DND-41 (cell line): ENCODE data around the gene DUOX2.

Experiments used
- ATAC-seq: fragments of 200-7000 bp; cut with Tn5 transposase; 3 replicates; pipeline ENCODE4 v1.9.1; 2021; ENCODE audit warnings: low read depth; ENCODE audit not compliant: insufficient read depth
- DNase-seq: peaks from one replicate; pipeline ENCODE4 v3.0.0-alpha.2; 2020
- H2AFZ ChIP-seq: 2 replicates; pipeline ENCODE4 v1.6.0; 2012; ENCODE audit warnings: low read depth, low read length
- H3K27ac ChIP-seq: 2 replicates; pipeline ENCODE4 v1.5.1; 2012; ENCODE audit warnings: low read length, inconsistent platforms
- H3K27me3 ChIP-seq: fragments of 200-600 bp; sonication (generic); 2 replicates; pipeline ENCODE4 v1.6.0; 2012; ENCODE audit warnings: low read length, mild to moderate bottlenecking, inconsistent platforms; ENCODE audit not compliant: insufficient read depth, poor library complexity
- H3K36me3 ChIP-seq: 2 replicates; pipeline ENCODE4 v1.5.1; 2012; ENCODE audit warnings: low read length, inconsistent platforms; ENCODE audit not compliant: insufficient read depth
- H3K4me1 ChIP-seq: 2 replicates; pipeline ENCODE4 v1.5.1; 2012; ENCODE audit warnings: mild to moderate bottlenecking, low read length; ENCODE audit not compliant: insufficient read depth
- H3K4me2 ChIP-seq: 2 replicates; pipeline ENCODE4 v1.6.0; 2012; ENCODE audit warnings: mild to moderate bottlenecking, moderate library complexity, low read length, inconsistent platforms; ENCODE audit not compliant: insufficient read depth
- H3K4me3 ChIP-seq, 2 experiments: fragments of 200-600 bp in 1 of 2; shearing (Covaris generic) in 1 of 2; 2 replicates each; pipeline ENCODE4 v1.5.1; 2012 to 2016; ENCODE audit warnings: inconsistent platforms in 2 of 2, low read length in 2 of 2, mild to moderate bottlenecking in 2 of 2, low read depth in 1 of 2, moderate library complexity in 1 of 2
- H3K79me2 ChIP-seq: 2 replicates; pipeline ENCODE4 v1.6.0; 2012; ENCODE audit warnings: low read length, inconsistent platforms; ENCODE audit not compliant: insufficient read depth
- H3K9ac ChIP-seq: 2 replicates; pipeline ENCODE4 v1.6.0; 2012; ENCODE audit warnings: low read depth, mild to moderate bottlenecking, inconsistent platforms, low read length, moderate library complexity
- H3K9me3 ChIP-seq: 2 replicates; pipeline ENCODE4 v1.5.1; 2012; ENCODE audit warnings: low read length, moderate library complexity, mild to moderate bottlenecking, inconsistent platforms; ENCODE audit not compliant: insufficient read depth, severe bottlenecking
- H4K20me1 ChIP-seq: 2 replicates; pipeline ENCODE4 v1.6.0; 2012; ENCODE audit warnings: low read length; ENCODE audit not compliant: insufficient read depth
- EZH2 ChIP-seq: IDR thresholded peaks from 3 replicates; pipeline ENCODE4 v1.6.1; 2012; ENCODE audit warnings: borderline replicate concordance, low read depth, mild to moderate bottlenecking, moderate library complexity, low read length, inconsistent platforms; ENCODE audit not compliant: severe bottlenecking
- TF ChIP-seq, protein P1 (sequence below): IDR thresholded peaks from 2 replicates; pipeline ENCODE4 v1.5.1; 2012; ENCODE audit warnings: borderline replicate concordance, low read length, moderate library complexity, mild to moderate bottlenecking; ENCODE audit not compliant: poor library complexity, severe bottlenecking; ENCODE audit errors: extremely low read depth

DUOX2 gene

DNA sequence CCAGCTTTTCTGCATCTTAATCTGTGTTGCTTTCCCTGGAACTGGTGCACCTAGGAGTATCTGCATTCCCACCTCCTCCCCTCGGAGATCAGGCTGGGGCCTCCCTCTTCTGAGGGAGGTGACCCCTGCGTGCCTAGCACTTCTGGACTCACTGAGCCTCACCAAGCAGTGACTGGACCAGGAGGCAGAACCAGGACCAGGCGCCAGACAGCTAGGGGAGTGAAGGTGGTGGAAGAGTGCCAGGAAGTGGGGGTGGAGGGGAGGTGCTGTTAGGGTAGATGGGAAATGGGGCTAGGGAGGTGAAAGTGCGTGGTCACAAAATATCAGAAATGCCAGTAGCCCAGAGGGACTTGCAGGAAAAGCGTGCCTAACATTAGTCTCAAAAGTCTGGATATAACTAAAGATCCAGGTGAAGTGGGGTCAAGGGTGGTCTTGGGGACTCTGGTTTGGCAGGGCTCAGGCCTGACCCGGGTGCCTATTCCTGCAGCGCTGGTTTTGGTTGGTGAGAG lies 1.4 kb upstream of the DUOX2 start:
- no peaks in the 10 kb centered on the region for H4K20me1 ChIP-seq
- H2AFZ ChIP-seq: no peak overlapping the region
- ATAC-seq (no peak), DNase-seq (no peak)
- TF ChIP-seq, protein P1, sequence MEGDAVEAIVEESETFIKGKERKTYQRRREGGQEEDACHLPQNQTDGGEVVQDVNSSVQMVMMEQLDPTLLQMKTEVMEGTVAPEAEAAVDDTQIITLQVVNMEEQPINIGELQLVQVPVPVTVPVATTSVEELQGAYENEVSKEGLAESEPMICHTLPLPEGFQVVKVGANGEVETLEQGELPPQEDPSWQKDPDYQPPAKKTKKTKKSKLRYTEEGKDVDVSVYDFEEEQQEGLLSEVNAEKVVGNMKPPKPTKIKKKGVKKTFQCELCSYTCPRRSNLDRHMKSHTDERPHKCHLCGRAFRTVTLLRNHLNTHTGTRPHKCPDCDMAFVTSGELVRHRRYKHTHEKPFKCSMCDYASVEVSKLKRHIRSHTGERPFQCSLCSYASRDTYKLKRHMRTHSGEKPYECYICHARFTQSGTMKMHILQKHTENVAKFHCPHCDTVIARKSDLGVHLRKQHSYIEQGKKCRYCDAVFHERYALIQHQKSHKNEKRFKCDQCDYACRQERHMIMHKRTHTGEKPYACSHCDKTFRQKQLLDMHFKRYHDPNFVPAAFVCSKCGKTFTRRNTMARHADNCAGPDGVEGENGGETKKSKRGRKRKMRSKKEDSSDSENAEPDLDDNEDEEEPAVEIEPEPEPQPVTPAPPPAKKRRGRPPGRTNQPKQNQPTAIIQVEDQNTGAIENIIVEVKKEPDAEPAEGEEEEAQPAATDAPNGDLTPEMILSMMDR: no peak
- no peak for TF ChIP-seq EZH2
- H3K27me3 ChIP-seq: no peaks in the 10 kb centered on the region
- H3K9ac ChIP-seq: no peak overlapping the region
- H3K4me3 ChIP-seq: no peak overlapping the region
- H3K4me1 ChIP-seq: peaks cover 3% of the 10 kb centered on the region; the same call in 1 of the 2 replicates
- H3K36me3 ChIP-seq: no peaks in the 10 kb centered on the region
- no peak overlapping the region for H3K4me2 ChIP-seq
- H3K9me3 ChIP-seq: no peaks in the 10 kb centered on the region
- H3K79me2 ChIP-seq: no peaks in the 10 kb centered on the region
- no peak overlapping the region for H3K27ac ChIP-seq

DNA sequence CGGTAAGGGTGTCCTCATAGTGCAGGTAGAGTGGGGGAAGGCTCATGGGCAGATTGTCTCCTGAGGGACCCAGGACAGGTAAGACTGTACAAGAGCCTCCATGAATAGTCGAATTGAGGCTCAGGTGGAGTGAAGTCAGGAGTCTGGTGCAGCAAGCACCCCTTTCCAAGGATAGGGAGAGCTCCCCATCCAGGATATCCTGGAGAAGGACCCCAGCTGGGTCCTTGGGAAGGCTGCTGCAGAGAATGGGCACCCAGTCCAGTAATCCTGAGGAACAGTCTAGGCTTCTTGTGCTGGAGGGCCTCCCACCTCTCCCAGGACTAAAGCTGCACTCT lies 746 bp upstream of the DUOX2 start:
- Histone ChIP-seq H3K9me3 (no peaks in the 10 kb centered on the region), H3K79me2 (no peaks in the 10 kb centered on the region), H2AFZ (no peak overlapping the region), H3K36me3 (no peaks in the 10 kb centered on the region), H3K27me3 (no peaks in the 10 kb centered on the region), H3K4me3 (no peak overlapping the region), H3K4me1 (peaks cover 3% of the 10 kb centered on the region; the same call in 1 of the 2 replicates), H3K9ac (no peak overlapping the region), H4K20me1 (no peaks in the 10 kb centered on the region), H3K4me2 (no peak overlapping the region), H3K27ac (no peak overlapping the region)
- no peak for DNase-seq
- ATAC-seq: no peak
- TF ChIP-seq EZH2: no peak
- TF ChIP-seq, protein P1: no peak

DNA sequence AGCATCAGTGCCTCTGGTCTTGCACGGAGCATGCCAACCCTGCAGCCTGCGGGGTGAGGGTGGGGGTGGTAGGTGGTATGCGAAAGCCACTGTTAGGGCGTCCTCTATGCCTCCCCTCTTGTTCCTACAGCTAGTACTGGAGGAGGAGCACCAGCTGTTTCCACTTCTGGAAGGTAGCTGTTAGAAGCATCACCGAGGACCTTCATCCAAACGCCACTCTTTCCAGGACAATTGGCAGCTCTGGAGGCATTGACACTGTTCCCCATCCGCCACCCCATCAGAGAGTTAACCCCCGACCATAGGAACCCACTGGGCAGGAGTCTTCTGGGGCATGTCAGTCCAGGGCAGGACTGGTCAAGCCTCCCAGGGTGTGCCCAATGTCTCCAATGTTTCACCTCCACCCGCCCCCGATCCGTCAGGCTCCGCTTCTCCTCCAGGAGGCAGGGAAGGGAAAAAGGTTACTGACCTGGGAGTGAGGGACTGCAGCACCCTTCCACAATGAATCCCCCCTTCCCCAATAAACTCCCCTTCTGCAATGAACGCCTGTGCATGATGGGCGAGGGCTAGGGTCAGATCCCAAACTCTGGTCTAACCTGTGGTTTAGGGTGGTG lies 487 bp downstream of the DUOX2 start:
- H3K4me3 ChIP-seq: no peak overlapping the region
- ATAC-seq: no peak
- H3K79me2 ChIP-seq: no peaks in the 10 kb centered on the region
- no peak overlapping the region for H3K9ac ChIP-seq
- no peak for DNase-seq
- no peaks in the 10 kb centered on the region for H3K27me3 ChIP-seq
- no peaks in the 10 kb centered on the region for H3K9me3 ChIP-seq
- H3K4me1 ChIP-seq: peaks cover 3% of the 10 kb centered on the region; the same call in 1 of the 2 replicates
- H3K27ac ChIP-seq: no peak overlapping the region
- H3K36me3 ChIP-seq: no peaks in the 10 kb centered on the region
- H3K4me2 ChIP-seq: no peak overlapping the region
- TF ChIP-seq EZH2: no peak
- TF ChIP-seq, protein P1: no peak
- no peak overlapping the region for H2AFZ ChIP-seq
- H4K20me1 ChIP-seq: no peaks in the 10 kb centered on the region
